Subcutaneous abdominal adipose tissue (tissue), 5 donors: Measurements from ENCODE around the gene RFX3.

ENCODE experiments used
- H3K27ac ChIP-seq: one replicate; pipeline ENCODE4 v1.7.0; 2013; ENCODE audit warnings: low read depth, mild to moderate bottlenecking, inconsistent platforms, low read length, moderate library complexity
- H3K27me3 ChIP-seq, 5 donors: one replicate each; pipeline ENCODE4 v1.7.0; 2013; ENCODE audit warnings: low read length in 5 of 5, inconsistent platforms in 1 of 5; ENCODE audit not compliant: control insufficient read depth in 5 of 5, insufficient read depth in 4 of 5
- H3K36me3 ChIP-seq, 5 donors: one replicate each; pipeline ENCODE4 v1.7.0; 2013; ENCODE audit warnings: low read length in 5 of 5; ENCODE audit not compliant: control insufficient read depth in 5 of 5, insufficient read depth in 5 of 5
- H3K4me1 ChIP-seq, 5 donors: one replicate each; pipeline ENCODE4 v1.7.0; 2013; ENCODE audit warnings: low read length in 5 of 5, mild to moderate bottlenecking in 3 of 5, moderate library complexity in 1 of 5; ENCODE audit not compliant: control insufficient read depth in 5 of 5, insufficient read depth in 5 of 5
- H3K4me3 ChIP-seq, 5 donors: one replicate each; pipeline ENCODE4 v1.7.0; 2013; ENCODE audit warnings: low read length in 5 of 5, low read depth in 1 of 5
- H3K9ac ChIP-seq, 5 donors: one replicate each; pipeline ENCODE4 v1.7.0; 2013; ENCODE audit warnings: low read length in 5 of 5, mild to moderate bottlenecking in 4 of 5, moderate library complexity in 3 of 5
- H3K9me3 ChIP-seq, 5 donors: one replicate each; pipeline ENCODE4 v1.7.0; 2013; ENCODE audit warnings: low read length in 5 of 5; ENCODE audit not compliant: control insufficient read depth in 5 of 5
- donor health status: healthy.
- donor health status: healthy.
- donor health status: healthy.
- donor health status: healthy.
- donor health status: healthy.

Gene RFX3

DNA sequence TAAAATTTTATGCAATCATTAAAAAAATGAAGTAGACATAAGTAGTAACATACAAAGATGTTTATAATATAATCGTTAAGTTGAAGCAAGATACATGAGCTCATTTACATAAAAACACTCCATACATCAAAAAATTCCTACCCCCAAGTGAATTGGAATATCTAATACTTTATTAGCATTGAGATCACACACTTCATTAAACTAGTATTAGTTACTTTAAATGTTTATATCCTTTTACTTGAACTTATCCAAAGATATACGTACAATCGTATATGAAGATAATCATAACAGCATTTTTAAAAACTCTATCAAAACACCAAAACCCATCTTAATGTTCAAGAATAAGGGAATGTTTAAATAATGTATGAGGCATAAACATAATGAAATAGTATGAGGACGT lies 275.1 kb downstream of the RFX3 start:
- no peak overlapping the region for H3K4me3 ChIP-seq
- no peak overlapping the region for H3K9ac ChIP-seq
- peaks cover 2 to 22% (median 10%) of the 10 kb centered on the region in 5 donors for H3K36me3 ChIP-seq
- H3K27me3 ChIP-seq, result no peaks in the 10 kb centered on the region
- H3K27ac ChIP-seq, result no peak overlapping the region
- H3K9me3 ChIP-seq, result no peaks in the 10 kb centered on the region
- H3K4me1 ChIP-seq, result no peaks in the 10 kb centered on the region

DNA sequence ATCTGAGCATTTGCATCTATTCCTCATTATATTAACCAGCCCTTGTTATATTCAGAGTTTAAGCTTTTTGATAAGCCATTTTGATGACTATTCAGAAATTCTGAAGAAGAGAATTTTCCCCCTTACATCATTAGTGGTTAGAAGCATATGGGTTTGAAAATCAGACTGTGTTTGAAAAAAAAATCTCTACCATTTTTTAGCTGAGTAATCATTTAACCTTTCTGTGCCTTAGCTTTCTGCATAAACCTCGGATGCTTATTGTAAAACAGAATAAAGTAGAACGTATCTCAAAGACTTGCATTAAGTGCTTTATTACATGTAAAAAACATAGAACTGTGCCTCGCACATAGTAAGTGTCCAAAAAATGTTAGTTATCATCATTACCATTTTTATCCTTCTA lies 278.6 kb downstream of the RFX3 start:
- Histone ChIP-seq H3K9ac (no peak overlapping the region), H3K4me3 (no peak overlapping the region), H3K9me3 (no peaks in the 10 kb centered on the region), H3K4me1 (no peaks in the 10 kb centered on the region), H3K36me3 (peaks cover 0 to 11% (median 3%) of the 10 kb centered on the region in 5 donors), H3K27me3 (no peaks in the 10 kb centered on the region), H3K27ac (no peak overlapping the region)

DNA sequence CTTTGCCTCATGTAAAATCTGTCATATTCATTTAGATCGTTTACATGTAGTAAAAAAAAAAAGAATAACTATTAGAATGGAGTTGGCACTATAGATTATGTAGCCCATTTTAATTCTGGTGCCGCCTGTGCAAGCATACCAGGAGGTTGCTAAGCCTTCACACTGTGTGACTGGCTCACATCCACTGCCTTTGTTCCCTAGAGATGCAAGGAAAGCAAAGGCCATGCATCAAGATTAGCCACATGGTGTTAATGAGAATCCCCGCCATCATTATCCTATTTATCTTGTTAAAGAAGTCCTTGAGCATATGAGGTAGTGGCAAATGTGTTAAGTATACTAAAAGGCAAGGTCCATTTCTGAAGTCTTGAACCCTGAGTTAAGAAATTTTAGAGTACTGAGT lies 279.6 kb downstream of the RFX3 start:
- H3K4me3 ChIP-seq, result no peak overlapping the region
- H3K9ac ChIP-seq, result no peak overlapping the region
- peaks cover 0 to 9% (median 3%) of the 10 kb centered on the region in 5 donors for H3K36me3 ChIP-seq
- H3K4me1 ChIP-seq, result no peaks in the 10 kb centered on the region
- H3K27me3 ChIP-seq, result no peaks in the 10 kb centered on the region
- H3K9me3 ChIP-seq, result no peaks in the 10 kb centered on the region
- no peak overlapping the region for H3K27ac ChIP-seq

DNA sequence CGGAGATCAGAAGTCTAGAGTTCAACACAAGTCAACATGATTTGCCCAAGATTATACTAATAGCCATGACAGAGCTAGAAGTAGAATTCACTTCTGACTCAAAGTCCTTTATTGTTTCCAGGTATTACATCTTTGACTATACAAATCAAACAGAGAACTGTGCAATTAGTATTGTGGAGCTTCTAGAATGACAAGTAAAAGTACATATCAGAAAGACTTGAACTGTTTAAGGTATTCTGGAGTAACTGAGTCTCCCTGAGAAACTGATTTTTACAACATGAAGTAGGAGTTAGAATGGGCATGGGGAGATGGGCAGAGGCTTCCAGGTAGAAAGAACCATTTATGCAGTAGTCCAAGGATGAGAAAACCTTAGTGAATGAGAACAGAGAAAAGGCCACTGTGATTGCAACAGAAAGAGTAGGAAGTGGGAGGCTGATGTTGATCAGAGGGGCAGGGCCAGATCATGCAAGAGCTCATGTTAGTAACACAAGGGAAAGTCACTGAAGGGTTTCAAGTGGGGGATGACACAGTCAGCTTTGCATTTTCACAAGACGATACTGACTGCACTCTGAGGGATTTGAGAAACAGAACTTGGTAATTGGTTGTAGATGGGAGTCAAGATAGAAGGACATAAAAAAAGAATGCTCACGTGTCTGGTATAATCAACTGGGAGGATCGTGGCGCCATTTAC lies 280.7 kb downstream of the RFX3 start:
- H3K9ac ChIP-seq, result no peak overlapping the region
- H3K9me3 ChIP-seq, result no peaks in the 10 kb centered on the region
- peaks cover 0 to 9% (median 3%) of the 10 kb centered on the region in 5 donors for H3K36me3 ChIP-seq
- no peaks in the 10 kb centered on the region for H3K27me3 ChIP-seq
- no peak overlapping the region for H3K27ac ChIP-seq
- peaks cover 0 to 4% (median 0%) of the 10 kb centered on the region in 5 donors for H3K4me1 ChIP-seq
- no peak overlapping the region for H3K4me3 ChIP-seq

DNA sequence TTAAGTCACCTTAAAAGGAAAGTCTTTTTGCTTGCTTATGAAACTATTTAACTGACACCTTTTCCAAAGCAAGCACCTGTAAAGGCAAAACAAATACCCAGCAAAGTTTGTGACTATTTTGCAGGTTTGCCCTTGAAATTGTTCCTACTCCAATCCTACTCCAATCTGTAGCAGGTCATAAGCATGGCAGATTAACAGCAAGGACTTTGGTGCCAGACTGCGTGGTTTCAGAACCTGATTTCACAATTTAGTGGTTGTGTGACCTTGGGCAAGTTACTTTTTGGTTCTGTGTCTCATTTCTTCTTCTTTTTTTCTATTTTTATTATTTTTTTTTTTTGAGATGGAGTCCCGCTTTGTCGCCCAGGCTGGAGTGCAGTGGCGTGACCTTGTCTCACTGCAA lies 282.1 kb downstream of the RFX3 start:
- H3K4me1 ChIP-seq, result peaks cover 0 to 4% (median 0%) of the 10 kb centered on the region in 5 donors
- no peaks in the 10 kb centered on the region for H3K9me3 ChIP-seq
- H3K4me3 ChIP-seq, result no peak overlapping the region
- peaks cover 0 to 9% (median 3%) of the 10 kb centered on the region in 5 donors for H3K36me3 ChIP-seq
- H3K27ac ChIP-seq, result no peak overlapping the region
- no peak overlapping the region for H3K9ac ChIP-seq
- no peaks in the 10 kb centered on the region for H3K27me3 ChIP-seq

DNA sequence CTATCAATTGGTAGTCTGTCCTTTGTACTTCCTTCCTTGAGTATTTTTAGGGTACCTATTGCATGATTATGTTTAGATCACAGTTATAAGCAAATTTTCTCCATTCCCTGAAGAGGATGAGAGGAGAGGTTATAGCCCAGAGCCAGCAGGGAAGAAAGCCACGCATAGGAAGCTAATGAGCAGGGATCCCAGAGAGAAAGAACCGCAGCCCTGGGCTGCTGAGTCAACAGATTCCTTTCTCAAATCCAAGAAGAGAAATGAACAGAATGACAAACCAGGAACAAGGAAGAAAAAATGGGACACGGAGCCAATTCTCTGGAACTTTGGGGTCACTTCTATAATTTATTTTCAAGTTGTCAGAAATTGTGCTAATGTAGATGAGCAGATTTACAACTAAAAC lies 284.5 kb downstream of the RFX3 start:
- no peak overlapping the region for H3K27ac ChIP-seq
- peaks cover 0 to 5% (median 3%) of the 10 kb centered on the region in 5 donors for H3K36me3 ChIP-seq
- H3K27me3 ChIP-seq, result no peaks in the 10 kb centered on the region
- no peak overlapping the region for H3K4me3 ChIP-seq
- no peak overlapping the region for H3K9ac ChIP-seq
- H3K9me3 ChIP-seq, result no peaks in the 10 kb centered on the region
- H3K4me1 ChIP-seq, result peaks cover 0 to 4% (median 0%) of the 10 kb centered on the region in 5 donors

DNA sequence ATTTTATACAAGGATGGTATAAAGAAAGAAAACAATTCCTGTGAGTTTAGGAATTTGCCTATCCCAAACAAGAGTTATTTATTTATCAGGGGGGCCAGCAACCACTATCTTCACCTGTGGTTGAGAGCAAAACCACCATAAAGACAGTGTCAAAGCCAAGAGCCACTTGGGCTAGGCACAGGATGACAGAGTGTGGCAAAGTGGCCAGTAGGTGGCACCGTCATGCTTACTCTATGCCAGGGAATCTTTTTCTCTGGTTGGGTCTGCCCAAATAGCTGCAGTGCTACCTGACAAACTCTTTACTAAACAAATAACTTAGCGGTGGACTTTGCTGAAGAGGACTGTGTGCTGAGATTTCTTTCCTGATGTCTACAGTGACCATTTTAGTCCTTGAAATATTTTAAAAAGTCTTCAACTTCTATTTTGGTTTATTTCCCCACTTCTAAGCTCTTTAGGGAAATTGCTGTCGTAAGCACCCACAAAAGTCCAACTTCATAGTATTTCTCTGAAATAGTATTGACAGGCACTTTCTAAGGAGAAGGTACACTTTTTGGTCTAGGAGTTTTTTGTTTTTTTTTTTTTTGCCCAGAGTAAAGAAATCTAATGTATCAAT lies 285.0 kb downstream of the RFX3 start:
- peaks cover 0 to 6% (median 3%) of the 10 kb centered on the region in 5 donors for H3K36me3 ChIP-seq
- no peak overlapping the region for H3K9ac ChIP-seq
- H3K4me3 ChIP-seq, result no peak overlapping the region
- no peak overlapping the region for H3K27ac ChIP-seq
- H3K27me3 ChIP-seq, result no peaks in the 10 kb centered on the region
- no peaks in the 10 kb centered on the region for H3K9me3 ChIP-seq
- peaks cover 0 to 4% (median 0%) of the 10 kb centered on the region in 5 donors for H3K4me1 ChIP-seq

DNA sequence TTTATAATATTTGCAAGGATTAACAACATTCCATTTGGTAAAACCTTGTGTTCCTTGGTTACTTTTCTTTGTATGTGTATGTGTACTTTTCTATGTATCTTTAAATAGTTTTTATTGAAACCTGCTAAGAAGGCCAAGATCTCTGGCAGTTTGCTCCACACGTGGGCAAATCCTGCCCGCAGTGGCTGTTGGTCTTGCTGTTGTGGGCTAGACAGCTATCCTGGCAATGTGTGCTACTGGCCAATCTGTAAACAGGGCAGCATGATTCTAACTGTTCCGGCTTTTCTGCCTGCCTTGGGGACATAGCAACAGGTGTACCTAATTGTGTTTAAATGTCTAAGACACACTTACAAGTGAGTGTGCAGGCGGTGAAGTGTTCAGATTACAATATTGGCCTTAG lies 286.6 kb downstream of the RFX3 start:
- H3K27ac ChIP-seq, result no peak overlapping the region
- no peak overlapping the region for H3K4me3 ChIP-seq
- no peaks in the 10 kb centered on the region for H3K27me3 ChIP-seq
- H3K9ac ChIP-seq, result no peak overlapping the region
- H3K4me1 ChIP-seq, result peaks cover 0 to 4% (median 0%) of the 10 kb centered on the region in 5 donors
- peaks cover 0 to 8% (median 3%) of the 10 kb centered on the region in 5 donors for H3K36me3 ChIP-seq
- H3K9me3 ChIP-seq, result no peaks in the 10 kb centered on the region

DNA sequence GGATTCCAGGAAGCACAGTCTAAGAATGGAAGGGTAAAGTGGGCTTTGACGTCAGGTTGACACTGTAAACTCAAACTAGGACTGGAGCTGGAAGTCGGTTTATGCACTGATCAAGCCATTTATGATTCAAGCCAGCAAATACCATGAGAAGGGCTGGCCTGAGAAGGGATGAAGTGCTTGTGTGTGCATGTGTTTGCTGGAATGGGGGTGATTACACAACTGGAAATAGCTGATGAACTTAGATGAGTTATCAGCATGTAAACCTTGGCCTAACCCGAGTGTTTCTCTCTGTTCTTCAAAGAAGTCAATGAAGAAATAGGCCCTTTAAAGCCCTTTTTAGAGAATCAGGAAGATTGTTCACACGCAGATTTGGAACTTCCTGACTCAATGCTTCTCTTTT lies 287.6 kb downstream of the RFX3 start:
- Histone ChIP-seq H3K9me3 (no peaks in the 10 kb centered on the region), H3K27me3 (no peaks in the 10 kb centered on the region), H3K4me3 (no peak overlapping the region), H3K4me1 (peaks cover 0 to 4% (median 0%) of the 10 kb centered on the region in 5 donors), H3K36me3 (peaks cover 0 to 8% (median 4%) of the 10 kb centered on the region in 5 donors), H3K9ac (no peak overlapping the region), H3K27ac (no peak overlapping the region)

DNA sequence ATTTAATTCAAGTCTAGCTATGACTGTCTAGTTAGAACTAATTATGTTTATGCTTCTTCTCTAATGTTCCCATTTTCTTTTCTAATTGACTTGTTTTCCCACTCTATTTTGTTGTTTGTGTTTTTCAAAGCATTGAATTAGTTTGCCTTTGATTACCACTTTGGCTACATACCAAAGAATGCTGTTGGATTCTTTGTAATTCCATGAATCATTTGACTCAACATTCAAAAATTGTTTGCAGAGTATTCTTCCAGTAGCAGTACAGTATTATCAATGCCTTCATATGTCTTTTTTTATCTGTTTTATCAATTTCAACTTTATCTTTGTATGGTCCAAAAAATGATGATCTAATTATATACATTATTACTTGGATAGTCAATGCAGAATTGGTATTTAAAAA lies 288.7 kb downstream of the RFX3 start:
- H3K4me1 ChIP-seq, result peaks cover 0 to 4% (median 0%) of the 10 kb centered on the region in 5 donors
- no peak overlapping the region for H3K9ac ChIP-seq
- no peak overlapping the region for H3K27ac ChIP-seq
- no peak overlapping the region for H3K4me3 ChIP-seq
- no peaks in the 10 kb centered on the region for H3K27me3 ChIP-seq
- H3K36me3 ChIP-seq, result peaks cover 0 to 8% (median 5%) of the 10 kb centered on the region in 5 donors
- H3K9me3 ChIP-seq, result no peaks in the 10 kb centered on the region
